Activated CD8-positive, alpha-beta memory T cell treated with anti-CD3 and anti-CD28 coated beads, Interleukin-2, amount 50 U/mL, for 24 hours (primary cell): ENCODE data around the gene PAX5.
A peak's percentile ranks its signal among the peaks of the same experiment; 100 is the strongest.

Experiments
- DNase-seq: peaks from one replicate; pipeline ENCODE4 v3.0.0-alpha.2; 2020; ENCODE audit errors: extremely low read depth

Gene PAX5

GRCh38 chr9:37025071-37025822, 8.8 kb downstream of the PAX5 start:
- no peak for DNase-seq

DNA sequence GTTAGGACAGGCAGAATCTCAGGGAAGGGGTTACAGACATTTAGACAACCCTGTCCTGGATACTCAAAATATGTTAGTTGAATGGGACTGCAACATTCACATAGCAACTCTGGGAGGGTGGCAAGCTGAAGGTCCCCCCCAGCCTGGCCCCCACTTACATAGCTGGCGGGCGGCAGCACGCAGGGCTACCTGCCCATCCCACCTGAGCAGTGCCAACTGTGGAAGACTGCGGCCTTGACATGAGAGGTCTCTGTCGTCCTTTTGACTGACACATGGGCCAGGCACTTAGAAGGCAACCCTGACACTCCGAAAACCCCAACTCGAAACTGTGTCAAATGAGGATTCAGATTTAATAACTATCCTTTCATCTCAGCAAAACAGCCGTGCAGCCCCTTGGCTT, 16.5 kb downstream of the PAX5 start:
- no peak for DNase-seq

- DNase-seq, result no peak
Measured at GRCh38 chr9:37011530-37011929, 22.5 kb downstream of the PAX5 start.

- DNase-seq, result no peak
Measured at GRCh38 chr9:37010976-37011375, 23.1 kb downstream of the PAX5 start.

GRCh38 chr9:37010180-37010579, 23.9 kb downstream of the PAX5 start:
- DNase-seq, result no peak

DNA sequence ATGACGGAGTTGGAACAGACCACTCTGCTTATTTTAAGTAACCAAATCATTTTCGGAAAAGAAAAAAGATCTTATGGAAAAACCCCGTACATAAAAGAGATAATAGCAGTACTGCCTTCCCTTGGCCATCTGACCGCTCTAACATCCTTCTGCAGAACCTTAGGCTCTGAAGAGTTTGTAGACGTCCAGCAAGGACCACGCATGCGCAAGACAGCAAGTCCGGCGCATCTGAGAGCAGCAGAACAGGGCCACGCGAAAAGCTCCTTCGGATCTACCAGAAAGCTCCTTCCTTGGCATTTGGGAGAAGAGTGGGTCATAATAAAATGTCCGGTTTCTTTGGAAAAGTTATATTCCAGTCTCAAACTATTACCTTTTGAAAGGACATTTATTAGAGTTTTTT, 26.8 kb downstream of the PAX5 start:
- no peak for DNase-seq

DNA sequence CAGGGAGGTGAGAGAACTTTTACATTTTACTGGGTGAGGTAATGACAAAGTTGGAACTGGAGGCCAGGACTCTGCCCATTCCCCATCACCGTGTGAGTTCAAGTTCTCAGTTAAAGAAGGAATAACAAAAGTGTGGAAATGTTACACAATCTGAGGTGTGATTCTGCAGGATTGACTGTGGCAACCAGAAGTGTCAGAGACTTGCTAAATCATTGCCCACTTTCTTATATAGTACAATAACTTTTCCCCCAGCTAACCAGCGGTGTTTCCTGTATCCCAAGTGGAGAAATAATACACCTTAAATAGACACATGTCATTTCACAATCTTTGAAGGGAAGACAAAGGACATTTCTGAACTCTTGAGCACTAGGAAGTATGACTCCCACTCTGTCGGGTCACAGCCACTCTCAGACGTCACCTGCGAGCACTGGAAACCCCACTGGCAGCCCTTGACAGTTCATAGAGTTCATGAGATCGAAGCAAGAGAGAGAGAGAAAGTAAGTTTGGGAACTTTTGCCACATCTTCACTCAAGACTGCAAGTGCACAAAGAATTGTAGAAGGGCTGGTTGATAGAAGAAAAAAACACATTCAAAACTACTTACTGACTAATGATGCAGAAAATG, 28.4 kb downstream of the PAX5 start:
- no peak for DNase-seq

DNA sequence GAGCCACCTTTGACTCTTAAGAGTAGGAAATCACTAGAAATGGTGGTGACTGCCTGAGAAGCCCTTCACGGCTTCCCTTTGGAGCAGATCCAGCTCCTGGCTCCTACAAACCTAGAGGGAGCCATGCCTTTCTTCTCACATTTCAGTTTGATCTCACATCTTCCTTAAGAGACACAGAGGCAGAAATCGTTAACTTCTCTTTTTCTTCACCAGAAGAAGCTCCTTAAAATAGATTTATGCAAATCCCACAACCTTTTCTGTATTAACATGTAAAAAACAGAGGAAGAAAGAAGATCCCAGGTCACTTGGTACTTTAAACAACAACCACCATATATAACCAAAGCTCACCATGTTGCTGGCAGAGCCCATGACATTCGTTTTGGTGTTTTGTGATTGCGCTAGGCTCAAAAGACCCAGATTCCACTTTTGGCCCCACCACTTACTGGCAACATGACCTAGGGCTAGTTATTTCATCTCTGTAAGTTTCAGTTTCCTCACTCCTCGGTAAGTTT, 29.6 kb downstream of the PAX5 start:
- no peak for DNase-seq

DNA sequence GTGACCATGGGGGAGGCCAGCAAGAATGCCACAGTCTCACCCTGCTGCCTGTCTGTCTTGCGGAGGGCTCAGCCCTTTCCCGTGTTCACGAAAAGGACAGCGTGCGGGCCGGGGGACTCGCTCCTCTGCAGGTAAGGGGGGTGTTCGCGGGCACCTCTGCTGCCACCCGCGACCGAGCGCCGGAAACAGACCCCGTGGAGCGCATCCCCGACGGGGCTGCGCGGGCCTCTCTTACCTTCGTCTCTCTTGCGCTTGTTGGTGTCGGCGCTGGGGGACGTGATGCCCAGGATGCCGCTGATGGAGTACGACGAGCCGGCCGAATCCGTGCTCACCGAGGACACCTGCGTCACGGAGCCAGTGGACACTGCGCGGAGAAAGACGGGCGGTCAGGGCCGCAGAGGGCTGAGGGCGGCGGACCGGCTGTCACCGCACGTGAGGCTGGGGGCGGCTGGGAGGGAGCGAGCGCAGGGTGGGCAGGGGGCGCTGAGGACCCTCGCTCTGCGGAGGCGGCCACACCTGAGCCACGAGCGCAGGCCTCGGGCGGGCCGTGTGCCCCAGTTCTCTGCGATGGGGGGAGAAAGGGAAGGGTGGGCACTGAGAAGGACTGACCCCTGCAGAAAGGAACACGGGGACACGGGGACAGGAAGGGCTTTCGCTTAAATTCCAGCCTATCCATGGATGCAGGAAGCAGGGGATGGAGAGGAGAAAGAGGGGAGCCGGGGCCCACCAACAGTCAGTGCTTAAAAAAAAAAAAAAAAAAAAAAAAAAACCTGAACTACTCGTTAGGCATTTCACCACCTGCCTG, 31.5 kb downstream of the PAX5 start:
- DNase-seq, result no peak

- no peak for DNase-seq
Measured at GRCh38 chr9:37002036-37002412, 32.0 kb downstream of the PAX5 start.

DNA sequence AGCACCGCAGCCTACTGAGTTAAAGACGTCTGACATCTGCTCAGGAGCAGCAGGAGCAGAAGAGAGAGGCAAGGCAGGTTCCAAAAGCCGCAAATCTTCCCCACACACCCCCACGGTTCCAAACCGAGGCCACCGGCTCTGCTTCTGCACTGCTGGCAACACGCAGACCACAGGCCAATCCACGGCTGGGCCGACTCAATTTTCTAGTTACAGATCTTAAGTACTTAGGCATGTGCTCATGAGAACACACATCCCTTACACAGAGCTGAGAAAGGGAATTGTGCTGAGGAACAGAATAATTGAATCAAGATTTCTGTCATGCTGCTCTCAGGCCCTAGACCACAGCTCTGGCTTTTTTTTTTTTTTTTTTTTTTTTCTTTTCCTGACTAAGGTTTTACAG, 32.6 kb downstream of the PAX5 start:
- DNase-seq, result no peak

DNA sequence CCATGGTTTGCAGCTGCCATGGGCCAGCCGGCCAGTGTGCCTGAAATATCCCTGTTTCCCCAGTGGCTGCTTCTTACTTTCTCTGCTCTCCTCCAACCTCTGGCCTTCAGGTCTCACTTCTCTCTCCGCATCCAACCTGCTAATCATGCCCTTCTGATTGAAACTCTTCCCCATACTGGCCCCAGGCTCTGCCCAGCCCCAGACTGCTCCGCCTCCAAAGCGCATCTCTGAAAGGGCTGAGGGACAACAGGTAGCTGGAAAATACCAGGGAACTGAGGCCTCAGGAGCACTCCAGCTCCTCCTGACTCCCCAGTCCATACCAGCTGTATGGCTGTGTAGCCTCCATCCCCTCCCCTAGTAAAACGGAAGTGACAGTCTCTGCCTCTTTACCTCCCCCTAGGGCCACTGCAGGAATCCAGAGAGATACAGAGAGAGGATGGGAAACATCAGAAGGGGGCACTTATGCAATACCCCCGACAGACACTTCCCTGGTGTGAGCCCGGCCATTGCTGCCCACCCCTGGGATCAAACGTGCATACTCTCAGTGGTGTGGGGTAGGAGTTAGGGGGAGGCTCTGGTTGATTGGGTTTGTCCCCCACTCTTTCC, 34.2 kb downstream of the PAX5 start:
- DNase-seq, result no peak

DNA sequence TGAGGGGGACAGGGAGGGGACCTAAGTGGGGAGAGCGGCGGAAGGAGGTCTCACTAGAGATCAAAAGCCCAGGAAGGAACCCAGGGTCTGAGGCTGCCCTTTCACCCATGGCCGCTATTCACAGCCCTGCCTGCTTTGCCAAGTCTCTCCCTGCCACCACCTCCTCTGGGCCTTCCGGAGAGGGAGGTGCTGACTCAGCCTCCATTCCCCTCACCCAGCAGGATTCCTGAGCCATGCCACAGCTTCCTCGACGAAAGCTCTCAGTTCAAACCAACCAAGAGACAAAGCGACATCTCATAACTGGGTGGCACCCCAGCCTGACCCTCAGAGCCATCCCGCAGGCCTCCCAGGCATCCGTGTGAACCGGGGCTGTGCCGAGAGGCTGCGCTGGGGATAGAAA, 36.7 kb downstream of the PAX5 start:
- no peak for DNase-seq

- no peak for DNase-seq
Measured at GRCh38 chr9:36996706-36997086, 37.4 kb downstream of the PAX5 start.

- DNase-seq, result peak; percentile 23
Measured at GRCh38 chr9:36995927-36996705, 38.0 kb downstream of the PAX5 start.

DNA sequence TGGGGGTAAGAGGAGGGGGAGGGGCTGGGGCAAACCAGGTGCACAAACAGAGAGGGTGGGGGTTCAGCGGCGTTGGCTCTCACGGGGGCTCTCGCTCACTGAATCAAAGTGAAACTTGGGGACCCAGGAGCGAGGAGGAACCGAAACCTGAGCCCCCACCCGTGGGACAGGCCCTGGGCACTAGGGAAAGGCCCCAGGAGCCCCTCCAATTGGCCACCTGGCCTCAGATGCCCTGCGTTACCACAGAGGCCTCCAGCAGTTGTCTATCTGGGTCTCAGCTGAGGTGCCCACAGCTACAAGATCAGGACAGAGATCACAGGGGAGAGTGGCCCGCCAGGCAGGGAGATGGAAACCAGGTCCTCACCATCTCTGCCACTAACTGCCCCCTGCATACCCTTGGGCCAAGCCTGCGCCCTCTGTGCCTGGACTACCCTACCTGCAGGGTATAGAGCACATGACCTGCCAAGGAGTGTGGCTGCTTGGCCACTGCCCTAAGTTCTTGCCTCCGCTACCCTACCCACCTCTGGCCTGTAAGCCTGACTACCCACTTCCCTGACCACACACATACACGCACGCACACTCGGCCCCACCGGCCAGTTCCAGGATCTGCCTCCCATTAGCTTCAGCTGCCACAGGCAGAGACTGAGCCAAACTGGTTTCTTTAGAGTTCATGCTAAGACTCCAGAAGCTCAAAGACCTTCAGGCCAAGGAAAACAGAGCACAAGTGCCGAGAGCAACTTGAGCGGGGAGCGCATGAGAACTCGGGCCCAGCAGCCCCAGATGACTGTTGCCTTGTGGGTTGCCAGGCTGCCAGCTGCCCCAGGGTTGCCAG, 39.9 kb downstream of the PAX5 start:
- no peak for DNase-seq

DNA sequence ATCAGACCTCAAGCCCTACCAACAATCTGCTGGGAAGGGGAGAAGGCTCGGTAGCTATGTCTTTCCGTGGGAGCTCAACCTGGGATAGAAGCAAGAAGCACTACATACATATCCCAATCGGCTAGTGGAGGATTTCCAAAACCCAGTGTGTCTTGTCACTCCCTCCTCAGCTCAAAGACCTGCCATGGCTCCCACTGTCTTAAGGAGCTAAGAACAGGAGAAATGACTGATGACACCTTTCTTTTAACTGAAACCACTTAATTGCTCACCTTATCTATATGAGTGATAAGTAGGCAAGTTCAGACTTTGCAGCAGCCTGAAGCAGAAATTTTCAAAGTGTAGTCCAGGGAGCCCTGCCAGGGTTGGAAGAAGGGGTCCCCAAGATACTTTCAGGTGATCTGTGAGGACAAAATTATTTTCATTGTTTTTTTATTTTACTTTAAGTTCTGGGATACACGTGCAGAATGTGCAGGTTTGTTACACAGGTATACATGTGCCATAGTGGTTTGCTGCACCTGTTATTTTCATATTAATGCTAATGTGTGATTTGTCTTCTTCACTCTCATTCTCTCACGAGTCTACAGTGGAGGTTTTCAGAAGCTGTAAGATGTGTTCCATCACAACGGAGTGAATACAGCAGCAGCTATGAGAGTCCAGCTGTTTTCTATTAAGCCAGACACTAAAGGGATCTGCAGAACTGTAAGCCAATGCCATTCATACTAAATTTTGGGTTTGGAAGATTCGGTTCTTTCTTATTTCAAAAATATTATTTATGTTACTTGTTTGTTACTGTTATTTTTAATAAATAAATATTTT, 41.4 kb downstream of the PAX5 start:
- no peak for DNase-seq

- no peak for DNase-seq
Measured at GRCh38 chr9:36991516-36992134, 42.4 kb downstream of the PAX5 start.

DNA sequence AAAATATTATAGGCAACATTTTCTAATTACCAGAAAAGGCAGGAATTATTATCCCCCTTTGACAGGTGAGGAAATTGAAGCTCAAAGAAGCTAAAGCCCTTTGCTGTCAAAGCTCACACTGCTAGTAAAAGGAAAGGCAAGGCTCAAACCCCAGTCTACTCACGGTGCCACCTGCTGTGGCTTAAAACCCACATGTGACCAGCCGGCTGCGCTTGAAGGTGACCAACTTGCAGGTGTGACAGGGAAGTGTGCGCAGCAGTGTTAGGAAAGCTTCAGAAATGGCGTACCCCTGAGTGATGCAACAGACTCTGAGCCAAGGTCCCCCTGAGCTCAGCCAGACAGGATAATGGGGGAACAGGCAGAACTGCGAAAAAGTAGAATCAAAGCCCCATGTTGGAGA, 45.2 kb downstream of the PAX5 start:
- DNase-seq, result no peak
